Testis (tissue), 3 donors: ENCODE measurements around the gene TRANK1. TPM values are rescaled to one million over a fixed set of nuclear protein-coding genes. Genes with fewer than 3 reads are reported as not detected.

ENCODE experiments used
- DNase-seq: peaks from one replicate; pipeline ENCODE4 v3.0.0-alpha.2; 2019
- H3K27ac ChIP-seq, 2 donors: fragments of 200-600 bp; sonication (generic); one replicate each; pipeline ENCODE4 v1.5.1; 2019
- H3K27me3 ChIP-seq: fragments of 200-600 bp; sonication (generic); one replicate; pipeline ENCODE4 v1.5.1; 2019
- H3K36me3 ChIP-seq: fragments of 200-600 bp; sonication (generic); one replicate; pipeline ENCODE4 v1.5.1; 2017; ENCODE audit warnings: low read depth; ENCODE audit errors: missing control alignments
- H3K4me1 ChIP-seq: fragments of 200-600 bp; sonication (generic); one replicate; pipeline ENCODE4 v1.5.1; 2019
- H3K4me3 ChIP-seq, 2 donors: fragments of 200-600 bp; sonication (generic); one replicate each; pipeline ENCODE4 v1.5.1; 2017 to 2019
- H3K9me3 ChIP-seq: fragments of 200-600 bp; sonication (generic); one replicate; pipeline ENCODE4 v1.5.1; 2017
- POLR2A ChIP-seq: fragments of 450-650 bp; IDR thresholded peaks from one replicate; pipeline ENCODE4 v1.6.1; 2017; ENCODE audit warnings: antibody characterized with exemption, mild to moderate bottlenecking, moderate library complexity
- WGBS, 2 donors: methylation state at CpG; one replicate each; pipeline ENCODE4 v1.1.5; 2018; 5-methylcytosine and 5-hydroxymethylcytosine counted together
- intact Hi-C: fragments of 100-400 bp; cut with DNase I; formaldehyde crosslinking; loops from one replicate; pipeline ENCODE4 v1.15.1; 2023; ENCODE audit warnings: low total_unique reads
- polyA plus RNA-seq: library from polyadenylated mRNA; stranded (reverse); fragments of 350-450 nt; fragmentation: Illumina TruSeq; extraction: RNeasy Lipid Tissue Mini Kit (QIAGEN cat#74804); gene quantifications from one replicate; pipeline ENCODE4 v1.2.3, GENCODE V29; 2014; ENCODE audit warnings: low read depth, low replicate concordance; ENCODE audit not compliant: insufficient read depth
- small RNA-seq, 2 donors: library from RNA; depleted of rRNA; stranded (forward); fragments of <200 nt; gene quantifications; one replicate each; pipeline ENCODE3, GENCODE V24; 2016
- total RNA-seq, 2 donors: library from RNA; depleted of rRNA; stranded (reverse); fragments of >200 nt; gene quantifications; one replicate each; pipeline ENCODE4 v1.2.3, GENCODE V29; 2016
- TF ChIP-seq, protein P1 (sequence below), 3 experiments: fragments of 450-650 bp in 2 of 3; fragments of 200-600 bp in 1 of 3; sonication (generic) in 1 of 3; IDR thresholded peaks; one replicate each; pipeline ENCODE4 v1.5.1; 2016 to 2019; ENCODE audit warnings: antibody characterized with exemption in 3 of 3, mild to moderate bottlenecking in 2 of 3, moderate library complexity in 1 of 3

TRANK1 gene
- total and polyA plus RNA-seq, 3 donors from 2014 or later = 7.5 to 11.0 (median 7.6) TPM

DNA sequence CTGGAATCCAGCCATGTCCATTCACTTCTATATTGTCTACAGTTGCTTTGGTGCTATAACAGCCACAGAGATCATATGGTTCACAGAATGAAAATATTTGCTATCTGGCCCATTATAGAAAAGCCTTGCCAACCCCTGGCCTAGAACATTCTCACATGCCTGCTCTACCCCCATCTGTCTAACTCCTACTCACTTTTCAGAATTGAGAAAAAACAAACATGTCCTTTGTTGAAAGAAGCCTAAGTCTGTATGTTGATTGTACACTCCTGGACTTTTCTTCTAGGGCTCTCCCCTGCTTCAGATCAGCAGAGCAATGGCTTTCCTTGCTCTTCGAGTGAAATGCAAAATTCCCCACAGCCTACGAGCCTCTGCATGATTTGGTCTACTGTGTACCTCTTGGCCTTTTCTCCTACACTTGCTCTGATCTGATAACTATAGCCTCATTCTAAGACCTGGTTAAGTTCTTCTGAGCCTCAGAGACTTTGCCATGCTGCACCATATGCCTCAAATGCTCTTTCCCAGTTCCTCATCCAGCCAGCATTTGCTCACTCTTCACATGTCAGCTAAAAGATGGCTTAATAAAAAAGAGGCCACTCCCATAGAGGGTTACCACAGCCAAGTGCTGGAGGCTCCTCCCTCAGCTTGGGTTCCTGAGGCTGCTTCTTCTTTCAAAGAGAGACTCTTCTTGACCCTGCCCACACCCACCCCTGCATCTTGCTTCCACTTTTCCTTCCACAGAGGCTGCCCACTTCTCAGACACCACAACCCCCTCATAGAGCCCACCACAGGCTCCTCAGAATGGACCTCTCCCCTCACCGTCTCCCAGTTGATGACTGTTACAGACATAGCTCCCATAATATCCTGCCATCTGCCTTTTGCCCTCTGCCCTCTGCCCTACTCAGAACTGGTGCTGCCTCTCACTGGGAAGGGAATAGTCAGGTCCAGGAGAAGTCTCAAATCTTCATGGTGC is 157.6 kb downstream of the TRANK1 start:
- no peak for DNase-seq
- no peaks in the 10 kb centered on the region for H3K4me1 ChIP-seq
- 53 to 92% methylated on average over 3 of the region's 3 CpGs for WGBS, 2 donors
- intact Hi-C loops = no loop called here
- H3K4me3 ChIP-seq = no peak overlapping the region
- H3K9me3 ChIP-seq = no peaks in the 10 kb centered on the region
- H3K27me3 ChIP-seq = no peaks in the 10 kb centered on the region
- no peak overlapping the region for H3K27ac ChIP-seq
- H3K36me3 ChIP-seq = no peaks in the 10 kb centered on the region
- TF ChIP-seq, protein P1, sequence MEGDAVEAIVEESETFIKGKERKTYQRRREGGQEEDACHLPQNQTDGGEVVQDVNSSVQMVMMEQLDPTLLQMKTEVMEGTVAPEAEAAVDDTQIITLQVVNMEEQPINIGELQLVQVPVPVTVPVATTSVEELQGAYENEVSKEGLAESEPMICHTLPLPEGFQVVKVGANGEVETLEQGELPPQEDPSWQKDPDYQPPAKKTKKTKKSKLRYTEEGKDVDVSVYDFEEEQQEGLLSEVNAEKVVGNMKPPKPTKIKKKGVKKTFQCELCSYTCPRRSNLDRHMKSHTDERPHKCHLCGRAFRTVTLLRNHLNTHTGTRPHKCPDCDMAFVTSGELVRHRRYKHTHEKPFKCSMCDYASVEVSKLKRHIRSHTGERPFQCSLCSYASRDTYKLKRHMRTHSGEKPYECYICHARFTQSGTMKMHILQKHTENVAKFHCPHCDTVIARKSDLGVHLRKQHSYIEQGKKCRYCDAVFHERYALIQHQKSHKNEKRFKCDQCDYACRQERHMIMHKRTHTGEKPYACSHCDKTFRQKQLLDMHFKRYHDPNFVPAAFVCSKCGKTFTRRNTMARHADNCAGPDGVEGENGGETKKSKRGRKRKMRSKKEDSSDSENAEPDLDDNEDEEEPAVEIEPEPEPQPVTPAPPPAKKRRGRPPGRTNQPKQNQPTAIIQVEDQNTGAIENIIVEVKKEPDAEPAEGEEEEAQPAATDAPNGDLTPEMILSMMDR (IDR thresholded peaks at IDR 0.05) = no peak
- TF ChIP-seq POLR2A = no peak

DNA sequence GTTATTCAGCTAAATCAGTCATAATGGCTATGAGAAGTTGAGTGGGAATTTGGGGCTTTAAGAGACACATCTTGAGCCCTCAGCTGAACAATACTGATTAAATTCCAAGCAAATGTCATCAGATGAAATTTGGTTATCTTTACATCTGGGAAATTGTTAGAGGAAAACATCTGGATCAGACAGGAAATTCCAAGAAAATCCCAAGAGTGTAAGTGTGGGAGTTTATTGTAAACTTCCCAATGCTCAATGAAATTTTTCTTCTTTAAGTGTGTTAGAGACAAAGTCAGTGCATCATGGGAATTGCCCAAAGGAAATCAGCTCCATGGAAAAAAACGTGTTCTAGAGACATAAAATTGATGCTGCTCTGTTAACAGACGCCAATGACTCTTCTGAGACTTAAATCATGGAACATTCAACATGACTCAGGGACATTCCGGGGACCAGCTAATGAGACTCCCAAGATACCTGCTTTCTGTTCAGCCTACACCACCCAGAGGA is 160.7 kb downstream of the TRANK1 start:
- 62 to 75% methylated on average over 3 of the region's 3 CpGs for WGBS, 2 donors
- Histone ChIP-seq H3K36me3 (no peaks in the 10 kb centered on the region), H3K27ac (no peak overlapping the region), H3K27me3 (no peaks in the 10 kb centered on the region), H3K4me1 (no peaks in the 10 kb centered on the region), H3K4me3 (no peak overlapping the region), H3K9me3 (no peaks in the 10 kb centered on the region)
- intact Hi-C loops = no loop called here
- TF ChIP-seq POLR2A = no peak
- TF ChIP-seq, protein P1 (IDR thresholded peaks at IDR 0.05) = no peak
- DNase-seq = no peak

DNA sequence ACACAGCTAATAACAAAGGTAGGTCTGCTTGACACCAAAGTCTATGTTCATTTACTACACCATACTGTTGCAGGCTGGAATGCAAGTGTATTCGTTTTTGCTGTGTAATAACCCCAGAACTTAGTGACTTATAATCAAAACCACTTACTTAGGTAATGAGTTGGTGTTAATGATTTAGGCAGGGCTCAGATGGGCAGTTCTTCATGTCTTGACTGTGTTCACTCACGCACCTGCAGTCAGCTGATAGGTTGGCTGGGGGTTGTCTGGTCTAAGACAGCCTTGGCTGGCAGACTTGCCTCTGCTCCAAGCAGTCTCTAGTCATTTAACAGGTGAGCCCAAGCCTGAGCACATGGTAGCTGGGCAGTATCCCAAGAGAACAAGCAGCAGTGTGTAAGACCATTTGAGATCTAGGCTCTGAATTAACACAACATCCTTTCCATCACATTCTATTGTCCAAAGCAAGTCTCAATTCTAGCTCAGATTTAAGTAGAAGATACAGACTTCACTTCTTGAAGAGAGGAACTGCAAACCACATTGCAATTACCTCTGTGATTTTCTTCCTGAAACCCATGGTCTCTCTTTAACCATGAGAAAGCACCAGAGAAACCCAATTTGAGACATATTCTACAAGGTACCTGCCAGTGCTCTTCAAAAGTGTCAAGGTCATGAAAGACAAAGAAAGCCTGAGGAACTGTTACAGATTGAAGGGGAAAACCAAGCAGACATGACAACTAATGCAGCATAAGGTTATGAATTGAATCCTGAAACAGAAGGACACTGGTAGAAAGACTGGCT is 167.2 kb downstream of the TRANK1 start:
- intact Hi-C loops = no loop called here
- no peaks in the 10 kb centered on the region for H3K9me3 ChIP-seq
- H3K4me1 ChIP-seq = no peaks in the 10 kb centered on the region
- no peaks in the 10 kb centered on the region for H3K27me3 ChIP-seq
- H3K4me3 ChIP-seq = no peak overlapping the region
- no peaks in the 10 kb centered on the region for H3K36me3 ChIP-seq
- 85 to 88% methylated on average over 2 of the region's 2 CpGs for WGBS, 2 donors
- DNase-seq = no peak
- no peak overlapping the region for H3K27ac ChIP-seq
- TF ChIP-seq POLR2A = no peak
- TF ChIP-seq, protein P1 (IDR thresholded peaks at IDR 0.05) = no peak

Small RNA genes within 50 kb of the gene (small RNA-seq; reads per million reads assigned to genes)
- 0 reads per million in 2 donors for gene RNU6ATAC4P

Other genes with a start within 250 kb of the TRANK1 start
- 1 to 10 TPM; 4.0 to 4.8 TPM for gene DCLK3, start 180.5 kb downstream of the TRANK1 start, total RNA-seq
- 8.1 TPM for gene DCLK3, start 180.5 kb downstream of the TRANK1 start, polyA plus RNA-seq
- 10 to 100 TPM; 17.4 to 23.5 TPM for gene EPM2AIP1, start 48.1 kb upstream of the TRANK1 start, total RNA-seq
- gene EPM2AIP1, start 48.1 kb upstream of the TRANK1 start, polyA plus RNA-seq = 13.1 TPM
- 10 to 100 TPM; 57.1 to 90.2 TPM for gene MLH1, start 48.5 kb upstream of the TRANK1 start, total RNA-seq
- 64.4 TPM for gene MLH1, start 48.5 kb upstream of the TRANK1 start, polyA plus RNA-seq
- gene LRRFIP2, start 229.5 kb upstream of the TRANK1 start, total RNA-seq = 100 to 1,000 TPM in 1 of 2 donors, 10 to 100 TPM in 1; 86.2 to 114 TPM
- gene LRRFIP2, start 229.5 kb upstream of the TRANK1 start, polyA plus RNA-seq = 115 TPM